HepG2 (cell line): Measurements from ENCODE around the gene GSC. TPM values are rescaled to one million over a fixed set of nuclear protein-coding genes. Genes with fewer than 3 reads are reported as not detected.

Experiments
- ATAC-seq: fragments of 200-7000 bp; cut with Tn5 transposase; 3 replicates; pipeline ENCODE4 v1.9.1; 2020; ENCODE audit warnings: mild to moderate bottlenecking, moderate library complexity
- BruUV-seq: library from RNA; stranded (reverse); fragments of 400-500 nt; replicated peaks from 2 replicates; lab custom pipeline; 2021; lab: Mats Ljungman, UMichigan
- CTCF ChIA-PET: fragments of 300-600 bp; formaldehyde crosslinking; extraction: SDS; loops from one replicate; lab custom pipeline; 2021; ENCODE audit warnings: low total read pairs, inconsistent platforms, low intra/inter-chr PET ratio; lab: Yijun Ruan, JAX
- POLR2A ChIA-PET: fragments of 350-600 bp; sonication (Branson Sonifier 250); formaldehyde crosslinking; loops from one replicate; lab custom pipeline; 2020; ENCODE audit warnings: antibody characterized with exemption, inconsistent platforms; lab: Yijun Ruan, JAX
- DNase-seq: peaks from one replicate; pipeline ENCODE4 v3.0.0-alpha.2; 2015; ENCODE audit warnings: low spot score
- FAIRE-seq: peaks from 3 replicates; lab custom pipeline; 2011; peaks lifted over from hg19 to GRCh38; lab: Jason Lieb, UNC
- H2AFZ ChIP-seq: one replicate; pipeline ENCODE4 v1.6.1; 2011; ENCODE audit warnings: low read length, inconsistent platforms
- H3K27ac ChIP-seq: fragments of 300-600 bp; 3 replicates; pipeline ENCODE4 v1.8.0; 2011; ENCODE audit warnings: mixed run types, mild to moderate bottlenecking, mixed read lengths, low read length, inconsistent platforms; ENCODE audit not compliant: insufficient read depth; ENCODE audit errors: extremely low read length
- H3K27me3 ChIP-seq, 2 experiments: fragments of 200-600 bp in 1 of 2; 2 replicates in 1 of 2; 3 replicates in 1 of 2; pipeline versions ENCODE4 v1.6.0 to v1.8.0; 2011; ENCODE audit warnings: low read length in 2 of 2, mild to moderate bottlenecking in 2 of 2, moderate library complexity in 2 of 2, inconsistent platforms in 1 of 2; ENCODE audit not compliant: insufficient read depth in 2 of 2, control insufficient read depth in 1 of 2
- H3K36me3 ChIP-seq, 2 experiments: fragments of 200-600 bp in 1 of 2; replicated peaks in 1 of 2; 2 replicates in 1 of 2; 3 replicates in 1 of 2; pipeline versions ENCODE4 v1.5.1 to v1.8.0; 2011; ENCODE audit warnings: low read length in 2 of 2, inconsistent platforms in 1 of 2; ENCODE audit not compliant: insufficient read depth in 2 of 2, control insufficient read depth in 1 of 2
- H3K4me1 ChIP-seq: 2 replicates; pipeline ENCODE4 v1.5.1; 2012; ENCODE audit warnings: low read length, inconsistent platforms; ENCODE audit not compliant: insufficient read depth
- H3K4me2 ChIP-seq: 2 replicates; pipeline ENCODE4 v1.6.0; 2011; ENCODE audit warnings: low read depth, low read length, inconsistent platforms
- H3K4me3 ChIP-seq, 3 experiments: fragments of 200-600 bp in 1 of 3; sonication (generic), shearing (Covaris generic) in 1 of 3; replicated peaks in 1 of 3; 2 replicates each; pipeline ENCODE4 v1.5.1; 2011 to 2016; ENCODE audit warnings: low read length in 3 of 3, inconsistent platforms in 2 of 3, low read depth in 2 of 3, mild to moderate bottlenecking in 2 of 3, control low read depth in 1 of 3, mixed read lengths in 1 of 3; ENCODE audit not compliant: insufficient read depth in 1 of 3
- H3K79me2 ChIP-seq: one replicate; pipeline ENCODE4 v1.6.1; 2011; ENCODE audit warnings: low read length, inconsistent platforms; ENCODE audit not compliant: insufficient read depth
- H3K9ac ChIP-seq: 2 replicates; pipeline ENCODE4 v1.6.0; 2011; ENCODE audit warnings: mild to moderate bottlenecking, low read depth, low read length, inconsistent platforms; ENCODE audit not compliant: insufficient read depth
- H3K9me3 ChIP-seq: 2 replicates; pipeline ENCODE4 v1.5.1; 2012; ENCODE audit warnings: mild to moderate bottlenecking, low read length
- H4K20me1 ChIP-seq: 2 replicates; pipeline ENCODE4 v1.6.0; 2011; ENCODE audit warnings: inconsistent platforms, mild to moderate bottlenecking, low read length, moderate library complexity; ENCODE audit not compliant: insufficient read depth
- JUND ChIP-seq: sonication (generic); formaldehyde crosslinking; IDR thresholded peaks from 2 replicates; pipeline ENCODE4 v1.8.0; 2022; ENCODE audit warnings: mild to moderate bottlenecking, missing genetic modification reagents
- NFE2L1 ChIP-seq: sonication (generic); formaldehyde crosslinking; IDR thresholded peaks from 2 replicates; pipeline ENCODE4 v1.4.0; 2020; ENCODE audit warnings: missing genetic modification reagents, mild to moderate bottlenecking, borderline replicate concordance
- PRPF4 ChIP-seq: fragments of 200-400 bp; formaldehyde crosslinking; IDR thresholded peaks from 2 replicates; pipeline ENCODE4 v1.6.1; 2016; ENCODE audit warnings: low read length, low read depth; ENCODE audit not compliant: poor library complexity, severe bottlenecking
- TSC22D2 ChIP-seq: sonication (generic); formaldehyde crosslinking; IDR thresholded peaks from 2 replicates; pipeline ENCODE4 v1.5.1; 2020; ENCODE audit warnings: missing genetic modification reagents, mild to moderate bottlenecking, borderline replicate concordance
- ZNF121 ChIP-seq: sonication (generic); formaldehyde crosslinking; IDR thresholded peaks from 2 replicates; pipeline ENCODE4 v1.5.0; 2020; ENCODE audit warnings: mild to moderate bottlenecking, missing genetic modification reagents
- ZNF280B ChIP-seq: sonication (generic); formaldehyde crosslinking; IDR thresholded peaks from 2 replicates; pipeline ENCODE4 v1.5.0; 2020; ENCODE audit warnings: missing genetic modification reagents, mild to moderate bottlenecking, borderline replicate concordance
- ZNF3 ChIP-seq: IDR thresholded peaks from 2 replicates; pipeline ENCODE4 v1.7.0; 2017; ENCODE audit warnings: inconsistent platforms
- WGBS: methylation state at CpG from one replicate; pipeline ENCODE4 v1.1.6; 2017; ENCODE audit warnings: low lambda C conversion rate; 5-methylcytosine and 5-hydroxymethylcytosine counted together
- in situ Hi-C: cut with HindIII; loops from 2 replicates; pipeline ENCODE4 v1.10.0; 2017; ENCODE audit warnings: low pct_unique_long_range_greater_than_20kb; ENCODE audit not compliant: extremely low pct_ligation_motif_present
- intact Hi-C: fragments of 100-400 bp; cut with micrococcal nuclease; formaldehyde crosslinking; loops from one replicate; pipeline ENCODE4 v1.10.0; 2022; ENCODE audit not compliant: unreplicated experiment
- polyA plus RNA-seq, 8 experiments: library from polyadenylated mRNA; depleted of rRNA in 3 of 8; stranded (reverse) in 7 of 8; unstranded in 1 of 8; fragments of >200 nt; fragmentation: Illumina TruSeq in 4 of 8; extraction: Trizol in 4 of 8; gene quantifications; 2 replicates each; pipeline versions ENCODE4 v1.2.1 to v1.2.3, GENCODE V29; 2011 to 2016; ENCODE audit warnings: low read depth in 4 of 8, missing spikeins in 1 of 8, mixed read lengths in 1 of 8; ENCODE audit not compliant: insufficient read depth in 1 of 8
- total RNA-seq, 5 experiments: library from RNA; depleted of rRNA; stranded (reverse); fragments of >200 nt; fragmentation: Illumina TruSeq; extraction: Trizol; gene quantifications; 2 replicates each; pipeline ENCODE4 v1.2.3, GENCODE V29; 2016; ENCODE audit warnings: low read depth in 1 of 5

GSC gene
- total and polyA plus RNA-seq, 2 of the 13 experiments (the other 11 are each of a cell fraction or from before 2014, with no cell fraction given): not detected

GRCh38 chr14:94750371-94750770 is 19.5 kb downstream of the GSC start:
- FAIRE-seq: no peak
- TF ChIP-seq JUND (no peak), ZNF121 (CRISPR knock-in tag) (no peak), ZNF280B (no peak), TSC22D2 (CRISPR knock-in tag) (no peak), NFE2L1 (CRISPR knock-in tag) (no peak), PRPF4 (no peak), ZNF3 (CRISPR knock-in tag) (no peak)
- TF ChIP-seq, all 625 proteins: peak for 0
- H3K4me2 ChIP-seq: no peak overlapping the region
- intact Hi-C loops (no loop called here), in situ Hi-C loops (no loop called here)
- H4K20me1 ChIP-seq: no peaks in the 10 kb centered on the region
- DNase-seq (no peak), ATAC-seq (no peak)
- H3K4me1 ChIP-seq: no peaks in the 10 kb centered on the region
- POLR2A ChIA-PET: no interaction called here
- no peaks in the 10 kb centered on the region for H3K9me3 ChIP-seq
- H3K79me2 ChIP-seq: no peaks in the 10 kb centered on the region
- H3K27me3 ChIP-seq: peaks cover 8 to 23% of the 10 kb centered on the region in 2 experiments; a peak in 3 of 5 replicates
- no peaks in the 10 kb centered on the region for H3K36me3 ChIP-seq
- no peak overlapping the region for H3K4me3 ChIP-seq
- WGBS: 11% methylated on average over 2 of the region's 2 CpGs
- no peak overlapping the region for H2AFZ ChIP-seq
- no peak overlapping the region for H3K27ac ChIP-seq
- H3K9ac ChIP-seq: no peak overlapping the region
- BruUV-seq: no TSS peak
- CTCF ChIA-PET: no interaction called here
